HEK293 (cell line): ENCODE results near the gene CSNK2A1.
A peak's percentile ranks its signal among the peaks of the same experiment; 100 is the strongest.

ENCODE experiments used
- CTCF ChIA-PET: fragments of 350-600 bp; formaldehyde crosslinking; extraction: SDS; loops from one replicate; lab custom pipeline; 2021; ENCODE audit warnings: antibody characterized with exemption; lab: Yijun Ruan, JAX
- POLR2A ChIA-PET: fragments of 300-600 bp; formaldehyde crosslinking; extraction: SDS; loops from one replicate; lab custom pipeline; 2020; ENCODE audit warnings: antibody characterized with exemption, inconsistent platforms; lab: Yijun Ruan, JAX
- H3K27ac ChIP-seq: fragments of 200-500 bp; sonication (Bioruptor generic); 2 replicates; pipeline ENCODE4 v1.5.1; 2014; ENCODE audit warnings: low read depth, low read length, control low read depth, inconsistent platforms; ENCODE audit errors: extremely low read depth
- H3K36me3 ChIP-seq, 2 experiments: fragments of 200-500 bp in 1 of 2; sonication (Bioruptor generic) in 1 of 2; 1 replicate in 1 of 2; 2 replicates in 1 of 2; pipeline ENCODE4 v1.5.1; 2014 to 2017; ENCODE audit warnings: inconsistent platforms in 2 of 2, low read length in 2 of 2; ENCODE audit not compliant: control insufficient read depth in 2 of 2, insufficient read depth in 1 of 2
- H3K4me1 ChIP-seq: fragments of 200-500 bp; sonication (Bioruptor generic); 2 replicates; pipeline ENCODE4 v1.5.1; 2014; ENCODE audit warnings: mild to moderate bottlenecking, low read length, inconsistent platforms; ENCODE audit not compliant: control insufficient read depth, insufficient read depth
- H3K4me3 ChIP-seq: 2 replicates; pipeline ENCODE4 v1.5.1; 2011; ENCODE audit warnings: low read depth, mild to moderate bottlenecking, control low read depth, low read length, moderate library complexity
- H3K9me3 ChIP-seq: fragments of 200-500 bp; sonication (Bioruptor generic); 2 replicates; pipeline ENCODE4 v1.5.1; 2014; ENCODE audit warnings: low read depth, low read length, inconsistent platforms; ENCODE audit not compliant: control insufficient read depth, insufficient read depth
- GLIS2 ChIP-seq: fragments of 450-650 bp; formaldehyde crosslinking; IDR thresholded peaks from 2 replicates; pipeline ENCODE4 v1.5.1; 2016; ENCODE audit warnings: missing biosample characterization, missing genetic modification characterization
- ZNF121 ChIP-seq: fragments of 450-650 bp; formaldehyde crosslinking; IDR thresholded peaks from 2 replicates; pipeline ENCODE4 v1.5.1; 2016; ENCODE audit warnings: missing biosample characterization, missing genetic modification characterization
- ZNF184 ChIP-seq: fragments of 450-650 bp; IDR thresholded peaks from 2 replicates; pipeline ENCODE4 v1.5.1; 2018; ENCODE audit warnings: missing biosample characterization, mild to moderate bottlenecking, missing genetic modification characterization
- ZNF292 ChIP-seq: fragments of 450-650 bp; formaldehyde crosslinking; IDR thresholded peaks from 2 replicates; pipeline ENCODE4 v1.5.1; 2016; ENCODE audit warnings: low read depth, missing biosample characterization, missing genetic modification characterization, borderline replicate concordance
- ZNF335 ChIP-seq: fragments of 450-650 bp; formaldehyde crosslinking; conservative IDR thresholded peaks from 2 replicates; pipeline ENCODE4 v1.5.1; 2016; ENCODE audit warnings: missing biosample characterization, missing genetic modification characterization
- ZNF398 ChIP-seq: fragments of 450-650 bp; formaldehyde crosslinking; IDR thresholded peaks from 2 replicates; pipeline ENCODE4 v1.5.1; 2017; ENCODE audit warnings: missing biosample characterization, missing genetic modification characterization
- ZNF518A ChIP-seq: fragments of 450-650 bp; formaldehyde crosslinking; conservative IDR thresholded peaks from 2 replicates; pipeline ENCODE4 v1.5.1; 2016; ENCODE audit warnings: low read depth, missing biosample characterization, missing genetic modification characterization
- ZNF596 ChIP-seq: fragments of 450-650 bp; IDR thresholded peaks from 2 replicates; pipeline ENCODE4 v1.5.0; 2018; ENCODE audit warnings: missing biosample characterization, mild to moderate bottlenecking, missing genetic modification characterization, moderate library complexity
- ZNF645 ChIP-seq: fragments of 450-650 bp; formaldehyde crosslinking; IDR thresholded peaks from 2 replicates; pipeline ENCODE4; 2016; ENCODE audit warnings: missing biosample characterization, missing genetic modification characterization
- ZNF670 ChIP-seq: fragments of 450-650 bp; formaldehyde crosslinking; IDR thresholded peaks from 2 replicates; pipeline ENCODE4 v1.5.1; 2016; ENCODE audit warnings: missing biosample characterization, missing genetic modification characterization, low read depth
- ZNF701 ChIP-seq: fragments of 450-650 bp; formaldehyde crosslinking; IDR thresholded peaks from 2 replicates; pipeline ENCODE4 v1.5.1; 2016; ENCODE audit warnings: missing biosample characterization, missing genetic modification characterization

The CSNK2A1 gene

GRCh38 chr20:547394-547793, 3.8 kb upstream of the CSNK2A1 start:
- Histone ChIP-seq H3K36me3 (no peaks in the 10 kb centered on the region), H3K4me3 (no peak overlapping the region), H3K4me1 (0 out of 2 replicates have a peak, but pooled peaks cover 2% of the 10 kb centered on the region), H3K9me3 (no peaks in the 10 kb centered on the region), H3K27ac (no peak overlapping the region)
- POLR2A ChIA-PET = no interaction called here
- CTCF ChIA-PET = interaction anchor here (0.7 to 1.1 kb wide), 3 partner anchors 14 to 98 kb away, joined by 3 to 5 read pairs (median 4); no protein-coding TSS in a partner anchor
- no peak for TF ChIP-seq ZNF335
- no peak for TF ChIP-seq ZNF292 (tag by site-specific recombination)
- TF ChIP-seq ZNF121 (tag by site-specific recombination) = no peak

- TF ChIP-seq ZNF596 (0 out of 2 replicates have a peak, but pooled peaks have one; percentile 27), ZNF670 (tag by site-specific recombination) (no peak)
- POLR2A ChIA-PET = interaction anchor here (1.5 kb wide), 1 partner anchor 9 kb away, joined by 3 read pairs; no protein-coding TSS in a partner anchor
These were observed 2.8 kb upstream of the CSNK2A1 start for GRCh38 chr20:546353-546752.

GRCh38 chr20:544153-544725, 649 bp upstream of the CSNK2A1 start:
- CTCF ChIA-PET = interaction anchor here (0.5 to 1.7 kb wide), 10 partner anchors 11 to 191 kb away, joined by 3 to 6 read pairs (median 3); no protein-coding TSS in a partner anchor
- H3K27ac ChIP-seq = peak overlapping the region; percentile 94; the same call in 1 of the 2 replicates
- TF ChIP-seq ZNF518A (tag by site-specific recombination) = peak; percentile 77; the same call in 1 of the 2 replicates
- TF ChIP-seq ZNF645 (tag by site-specific recombination) = no peak
- no peak for TF ChIP-seq GLIS2 (tag by site-specific recombination)
- 0 out of 2 replicates have a peak, but pooled peaks have one; percentile 2 for TF ChIP-seq ZNF184
- no peak for TF ChIP-seq ZNF701
- no peak for TF ChIP-seq ZNF398 (tag by site-specific recombination)
- 0 out of 2 replicates have a peak, but pooled peaks cover 2% of the 10 kb centered on the region for H3K4me1 ChIP-seq
- H3K36me3 ChIP-seq = peaks cover 0 to 23% of the 10 kb centered on the region in 2 experiments; a peak in 1 of 3 replicates
- H3K4me3 ChIP-seq = no peak overlapping the region
- H3K9me3 ChIP-seq = no peaks in the 10 kb centered on the region
- POLR2A ChIA-PET = interaction anchor here (0.7 to 3.0 kb wide), 15 partner anchors 8 to 220 kb away, joined by 3 to 15 read pairs (median 4); partner anchors contain the start of genes NRSN2 and TRIB3

More at GRCh38 chr20:546353-546752, 2.8 kb upstream of the CSNK2A1 start:
- 0 out of 2 replicates have a peak, but pooled peaks cover 2% of the 10 kb centered on the region for H3K4me1 ChIP-seq
- CTCF ChIA-PET = interaction anchor here (0.9 to 1.2 kb wide), 3 partner anchors 15 to 99 kb away, joined by 4 to 5 read pairs (median 4); no protein-coding TSS in a partner anchor
- H3K4me3 ChIP-seq = no peak overlapping the region
- H3K36me3 ChIP-seq = peaks cover 0 to 2% of the 10 kb centered on the region in 2 experiments; a peak in 1 of 3 replicates
- H3K27ac ChIP-seq = no peak overlapping the region
- H3K9me3 ChIP-seq = no peaks in the 10 kb centered on the region
